Mesothelial cell of epicardium (in vitro differentiated cells): ENCODE data around the gene IFI35. TPM values are rescaled to one million over a fixed set of nuclear protein-coding genes. Genes with fewer than 3 reads are reported as not detected.

ENCODE experiments used
- DNase-seq, 2 experiments: peaks; one replicate each; pipeline ENCODE4 v3.0.0; 2021; ENCODE audit warnings: low spot score in 2 of 2; ENCODE audit not compliant: unreplicated experiment in 2 of 2
- H3K27ac Mint-ChIP-seq: 2 replicates; pipeline ENCODE4 v1.8.0; 2021; ENCODE audit warnings: mixed read lengths
- H3K27me3 Mint-ChIP-seq: 2 replicates; pipeline ENCODE4 v1.8.0; 2021; ENCODE audit warnings: low read depth, mixed read lengths
- H3K36me3 Mint-ChIP-seq: 2 replicates; pipeline ENCODE4 v1.8.0; 2021; ENCODE audit warnings: mixed read lengths
- H3K4me1 Mint-ChIP-seq: 2 replicates; pipeline ENCODE4 v1.8.0; 2021; ENCODE audit warnings: mixed read lengths
- H3K4me3 Mint-ChIP-seq: 2 replicates; pipeline ENCODE4 v1.8.0; 2021; ENCODE audit warnings: mild to moderate bottlenecking, moderate library complexity, mixed read lengths
- H3K9me3 Mint-ChIP-seq: 2 replicates; pipeline ENCODE4 v1.8.0; 2021; ENCODE audit warnings: mixed read lengths
- total RNA-seq: library from RNA; stranded (reverse); gene quantifications from 3 replicates; pipeline ENCODE4 v1.2.1, GENCODE V29; 2021
- TF ChIP-seq, protein P1 (sequence below): fragments of 200-600 bp; sonication (generic); IDR thresholded peaks from one replicate; pipeline ENCODE4 v1.5.0; 2021; ENCODE audit warnings: antibody characterized with exemption; ENCODE audit not compliant: unreplicated experiment

Gene IFI35
- total RNA-seq, 1 donor from 2014 or later: 5.6 TPM

DNA sequence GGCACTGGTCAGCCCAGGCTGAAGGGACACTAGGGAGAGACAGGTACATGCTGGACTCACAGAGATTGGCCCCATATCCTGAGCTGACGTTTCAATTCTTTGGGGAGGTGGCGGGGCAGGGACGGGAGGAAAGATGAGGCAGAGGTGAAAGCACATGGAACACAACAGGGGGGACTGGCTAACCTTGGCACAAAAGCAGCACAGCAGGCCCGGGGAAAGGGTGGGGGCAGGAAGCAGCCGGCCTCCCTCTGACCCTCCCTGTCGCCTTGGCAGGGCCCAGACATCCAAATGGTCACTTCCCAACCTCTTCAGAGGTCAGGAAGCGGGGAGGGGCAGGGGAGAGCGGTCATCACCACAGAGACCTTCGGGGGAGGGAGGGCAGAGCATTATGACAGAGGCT, 9.0 kb downstream of the IFI35 start:
- DNase-seq: no peak
- peaks cover 25% of the 10 kb centered on the region for H3K4me1 Mint-ChIP-seq
- peaks cover 7% of the 10 kb centered on the region for H3K36me3 Mint-ChIP-seq
- no peak overlapping the region for H3K4me3 Mint-ChIP-seq
- no peaks in the 10 kb centered on the region for H3K27me3 Mint-ChIP-seq
- peak overlapping the region; percentile 11 for H3K27ac Mint-ChIP-seq
- no peaks in the 10 kb centered on the region for H3K9me3 Mint-ChIP-seq
- TF ChIP-seq, protein P1, sequence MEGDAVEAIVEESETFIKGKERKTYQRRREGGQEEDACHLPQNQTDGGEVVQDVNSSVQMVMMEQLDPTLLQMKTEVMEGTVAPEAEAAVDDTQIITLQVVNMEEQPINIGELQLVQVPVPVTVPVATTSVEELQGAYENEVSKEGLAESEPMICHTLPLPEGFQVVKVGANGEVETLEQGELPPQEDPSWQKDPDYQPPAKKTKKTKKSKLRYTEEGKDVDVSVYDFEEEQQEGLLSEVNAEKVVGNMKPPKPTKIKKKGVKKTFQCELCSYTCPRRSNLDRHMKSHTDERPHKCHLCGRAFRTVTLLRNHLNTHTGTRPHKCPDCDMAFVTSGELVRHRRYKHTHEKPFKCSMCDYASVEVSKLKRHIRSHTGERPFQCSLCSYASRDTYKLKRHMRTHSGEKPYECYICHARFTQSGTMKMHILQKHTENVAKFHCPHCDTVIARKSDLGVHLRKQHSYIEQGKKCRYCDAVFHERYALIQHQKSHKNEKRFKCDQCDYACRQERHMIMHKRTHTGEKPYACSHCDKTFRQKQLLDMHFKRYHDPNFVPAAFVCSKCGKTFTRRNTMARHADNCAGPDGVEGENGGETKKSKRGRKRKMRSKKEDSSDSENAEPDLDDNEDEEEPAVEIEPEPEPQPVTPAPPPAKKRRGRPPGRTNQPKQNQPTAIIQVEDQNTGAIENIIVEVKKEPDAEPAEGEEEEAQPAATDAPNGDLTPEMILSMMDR: no peak

DNA sequence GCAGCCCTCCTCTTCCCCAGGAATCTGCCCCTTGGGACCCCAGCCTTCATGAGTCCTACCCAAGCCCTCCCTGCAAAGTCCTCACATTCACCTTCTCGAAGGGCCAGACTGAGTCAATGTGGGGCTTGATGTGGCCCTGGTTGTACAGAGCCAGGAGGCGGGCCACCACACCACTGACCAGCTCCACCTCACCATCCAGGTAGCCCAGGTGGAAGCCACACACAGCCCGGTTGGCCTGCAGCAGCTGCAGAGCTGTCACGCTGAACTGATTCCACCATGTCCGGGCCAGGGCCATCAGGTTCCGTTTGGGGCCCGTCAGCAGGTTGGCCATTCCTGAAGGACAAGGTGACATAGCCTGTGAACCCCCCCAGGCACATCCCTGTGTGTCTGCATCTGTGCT, 9.6 kb downstream of the IFI35 start:
- H3K36me3 Mint-ChIP-seq: peaks cover 7% of the 10 kb centered on the region
- no peaks in the 10 kb centered on the region for H3K27me3 Mint-ChIP-seq
- H3K4me1 Mint-ChIP-seq: peaks cover 30% of the 10 kb centered on the region
- TF ChIP-seq, protein P1: no peak
- H3K4me3 Mint-ChIP-seq: no peak overlapping the region
- H3K27ac Mint-ChIP-seq: no peak overlapping the region
- DNase-seq: no peak
- H3K9me3 Mint-ChIP-seq: no peaks in the 10 kb centered on the region

DNA sequence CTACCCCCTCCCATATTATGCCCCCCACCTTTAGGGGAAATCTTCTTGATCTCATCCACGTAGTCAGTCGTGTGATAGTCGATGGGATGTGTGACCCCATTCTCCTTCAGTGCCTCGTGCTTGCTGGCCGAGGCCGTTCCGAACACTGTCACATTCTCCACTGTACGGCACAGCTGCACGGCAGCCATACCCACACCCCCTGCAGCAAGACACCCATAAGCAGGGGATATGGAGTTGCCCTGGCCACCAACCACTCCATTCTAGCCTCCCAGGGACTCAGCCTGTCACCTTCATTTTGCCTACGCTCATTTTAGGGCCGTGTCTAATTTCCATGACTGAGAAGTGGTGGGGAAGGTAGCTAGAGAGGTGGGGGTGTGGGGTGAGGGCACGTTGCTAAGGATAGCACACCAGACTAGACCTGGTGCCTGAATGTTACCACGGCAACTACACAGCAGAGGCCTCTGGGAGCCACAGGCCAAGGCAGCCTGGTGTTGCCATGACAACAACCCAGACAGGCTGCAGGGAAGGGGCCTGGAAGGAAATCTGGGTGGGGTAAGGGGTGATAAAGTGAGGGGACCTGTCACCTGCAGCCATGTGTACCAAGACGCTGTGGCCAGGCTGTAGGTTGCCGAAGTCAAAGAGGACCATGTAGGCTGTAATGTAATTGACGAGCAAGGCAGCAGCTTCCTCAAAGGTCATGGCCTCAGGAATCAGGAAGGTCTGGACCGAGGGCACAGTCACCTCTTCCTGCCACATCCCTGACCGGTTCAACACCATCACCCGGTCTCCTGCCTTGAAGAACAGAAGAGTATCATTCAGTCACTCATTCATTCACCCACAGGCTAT, 11.6 kb downstream of the IFI35 start:
- no peaks in the 10 kb centered on the region for H3K27me3 Mint-ChIP-seq
- no peak for DNase-seq
- no peaks in the 10 kb centered on the region for H3K9me3 Mint-ChIP-seq
- TF ChIP-seq, protein P1: no peak
- H3K4me1 Mint-ChIP-seq: peaks cover 32% of the 10 kb centered on the region
- H3K4me3 Mint-ChIP-seq: no peak overlapping the region
- H3K27ac Mint-ChIP-seq: peak overlapping the region; percentile 70
- peaks cover 7% of the 10 kb centered on the region for H3K36me3 Mint-ChIP-seq

DNA sequence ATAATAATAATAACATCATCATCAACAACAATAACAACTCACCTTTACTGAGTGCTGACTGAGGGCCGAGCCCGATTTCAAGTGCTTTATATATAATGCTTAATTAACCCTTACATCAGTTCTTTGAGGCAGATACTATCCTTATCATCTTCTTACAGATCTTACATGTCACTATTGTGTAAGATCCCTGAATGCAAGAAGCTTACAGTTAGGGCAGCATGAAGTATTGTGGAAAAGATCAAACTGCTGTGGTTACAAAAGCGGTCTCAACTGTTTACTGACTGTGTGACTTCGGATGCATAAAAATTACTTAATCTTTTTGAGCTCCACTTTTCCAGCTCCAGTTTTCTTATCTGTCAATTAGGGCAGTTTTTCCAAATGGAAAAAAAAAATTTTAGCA, 12.3 kb downstream of the IFI35 start:
- peaks cover 32% of the 10 kb centered on the region for H3K4me1 Mint-ChIP-seq
- no peak for DNase-seq
- no peaks in the 10 kb centered on the region for H3K27me3 Mint-ChIP-seq
- H3K27ac Mint-ChIP-seq: peak overlapping the region; percentile 21
- H3K4me3 Mint-ChIP-seq: no peak overlapping the region
- TF ChIP-seq, protein P1: no peak
- H3K36me3 Mint-ChIP-seq: peaks cover 7% of the 10 kb centered on the region
- no peaks in the 10 kb centered on the region for H3K9me3 Mint-ChIP-seq

DNA sequence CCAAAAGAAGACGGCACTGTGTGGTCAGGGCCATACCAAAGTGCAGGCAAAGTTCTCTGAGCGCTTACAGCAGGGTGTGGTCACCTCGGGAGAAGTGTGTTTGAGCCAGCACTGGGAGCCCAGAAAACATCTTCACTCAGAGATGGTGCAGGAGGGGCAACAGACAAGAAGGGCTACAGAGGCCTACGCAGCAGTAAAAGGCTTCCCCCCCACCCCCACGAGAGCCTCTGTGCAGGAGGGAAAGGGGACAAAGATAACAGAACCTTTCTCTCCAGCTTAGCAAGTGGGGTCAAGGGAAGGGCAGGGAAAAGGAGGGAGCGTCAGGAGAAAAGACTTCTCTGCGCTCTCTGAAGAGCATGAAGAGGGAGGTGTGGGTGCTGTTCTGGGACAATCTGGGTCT, 12.8 kb downstream of the IFI35 start:
- Mint-ChIP-seq H3K4me3 (peak overlapping the region; percentile 96), H3K9me3 (no peaks in the 10 kb centered on the region), H3K4me1 (peaks cover 35% of the 10 kb centered on the region), H3K27me3 (no peaks in the 10 kb centered on the region), H3K36me3 (peaks cover 7% of the 10 kb centered on the region), H3K27ac (peak overlapping the region; percentile 96)
- DNase-seq: no peak
- TF ChIP-seq, protein P1: no peak
